ENCODE results near the gene CEP95. TPM values are rescaled to one million over a fixed set of nuclear protein-coding genes. Genes with fewer than 3 reads are reported as not detected.

CEP95 gene
- total and polyA plus RNA-seq, 2 of the 13 experiments (the other 11 are each of a cell fraction or from before 2014, with no cell fraction given) = 65.9 to 68.8 TPM

DNA sequence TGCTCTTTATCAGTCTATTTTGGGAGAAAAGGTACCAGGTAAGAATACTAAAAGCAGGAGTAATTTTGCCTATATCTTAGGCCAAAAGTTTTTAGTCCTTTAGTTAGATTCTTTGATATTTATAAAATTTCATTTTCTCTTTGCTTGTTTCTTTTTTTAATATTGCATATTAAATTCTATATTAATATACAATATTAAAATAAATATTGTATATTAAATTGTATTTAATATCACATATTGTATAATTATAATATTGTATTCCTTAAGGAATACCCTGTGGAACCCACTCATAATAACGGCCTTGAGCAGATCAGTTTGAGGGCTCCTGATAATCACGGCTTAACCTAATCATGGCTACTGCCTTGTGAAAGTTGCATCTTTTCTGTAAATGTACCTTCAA is 1.9 kb downstream of the CEP95 start:
- Histone ChIP-seq H3K27me3 (ENCODE audit: control insufficient read depth in 1 of 2, insufficient read depth in 2 of 2, low read length in 2 of 2) (peaks cover 0 to 3% of the 10 kb centered on the region in 2 experiments; a peak in 1 of 5 replicates), H3K9ac (ENCODE audit: insufficient read depth, low read depth, low read length) (peak overlapping the region; percentile 100; the same call in 1 of the 2 replicates), H3K27ac (ENCODE audit: extremely low read length, insufficient read depth, low read length) (no peak overlapping the region), H3K4me2 (ENCODE audit: low read depth, low read length) (peak overlapping the region; percentile 81), H2AFZ (ENCODE audit: low read length) (no peak overlapping the region), H3K4me1 (ENCODE audit: insufficient read depth, low read length) (peaks cover 24% of the 10 kb centered on the region), H3K4me3 (replicated peaks in 1 of 3; ENCODE audit: insufficient read depth in 1 of 3, low read depth in 2 of 3, low read length in 3 of 3) (peak overlapping the region; percentile 94 to 100 (median 99); a peak in 5 of 6 replicates), H4K20me1 (ENCODE audit: insufficient read depth, low read length) (peaks cover 35% of the 10 kb centered on the region), H3K36me3 (replicated peaks in 1 of 2; ENCODE audit: control insufficient read depth in 1 of 2, insufficient read depth in 2 of 2, low read length in 2 of 2) (peaks cover 5 to 52% of the 10 kb centered on the region in 2 experiments), H3K9me3 (ENCODE audit: low read length) (no peaks in the 10 kb centered on the region), H3K79me2 (ENCODE audit: insufficient read depth, low read length) (peaks cover 65% of the 10 kb centered on the region)
- FAIRE-seq (no peak), DNase-seq (ENCODE audit: low spot score) (no peak), ATAC-seq (no peak)
- TF ChIP-seq ZBTB38 (CRISPR knock-in tag; IDR thresholded peaks at IDR 0.05) (no peak), ZNF672 (CRISPR knock-in tag; IDR thresholded peaks at IDR 0.05) (no peak), XRCC5 (optimal IDR thresholded peaks at IDR 0.05; ENCODE audit: low read length) (no peak), KAT2B (IDR thresholded peaks at IDR 0.05; ENCODE audit: borderline replicate concordance, low read depth, low read length) (no peak), ZNF891 (CRISPR knock-in tag; IDR thresholded peaks at IDR 0.05) (no peak), ARNTL (CRISPR knock-in tag; IDR thresholded peaks at IDR 0.05) (no peak), RAD51 (IDR thresholded peaks at IDR 0.05; ENCODE audit: borderline replicate concordance) (no peak), STAT5B (CRISPR knock-in tag; IDR thresholded peaks at IDR 0.05) (no peak), ARID2 (CRISPR knock-in tag; IDR thresholded peaks at IDR 0.05; ENCODE audit: borderline replicate concordance) (no peak), ZNF121 (CRISPR knock-in tag; IDR thresholded peaks at IDR 0.05) (no peak), YY1 (IDR thresholded peaks at IDR 0.05; ENCODE audit: insufficient read depth, insufficient replicate concordance, low read depth, low read length) (no peak), ZFP62 (CRISPR knock-in tag; IDR thresholded peaks at IDR 0.05) (no peak), SMAD1 (CRISPR knock-in tag; IDR thresholded peaks at IDR 0.05; ENCODE audit: borderline replicate concordance, low read depth) (no peak), SIN3A (IDR thresholded peaks at IDR 0.05; ENCODE audit: borderline replicate concordance, low read depth, low read length) (no peak), SALL1 (CRISPR knock-in tag; IDR thresholded peaks at IDR 0.05) (no peak), ZNF761 (CRISPR knock-in tag; conservative IDR thresholded peaks at IDR 0.05) (no peak)
- TF ChIP-seq, protein P1, sequence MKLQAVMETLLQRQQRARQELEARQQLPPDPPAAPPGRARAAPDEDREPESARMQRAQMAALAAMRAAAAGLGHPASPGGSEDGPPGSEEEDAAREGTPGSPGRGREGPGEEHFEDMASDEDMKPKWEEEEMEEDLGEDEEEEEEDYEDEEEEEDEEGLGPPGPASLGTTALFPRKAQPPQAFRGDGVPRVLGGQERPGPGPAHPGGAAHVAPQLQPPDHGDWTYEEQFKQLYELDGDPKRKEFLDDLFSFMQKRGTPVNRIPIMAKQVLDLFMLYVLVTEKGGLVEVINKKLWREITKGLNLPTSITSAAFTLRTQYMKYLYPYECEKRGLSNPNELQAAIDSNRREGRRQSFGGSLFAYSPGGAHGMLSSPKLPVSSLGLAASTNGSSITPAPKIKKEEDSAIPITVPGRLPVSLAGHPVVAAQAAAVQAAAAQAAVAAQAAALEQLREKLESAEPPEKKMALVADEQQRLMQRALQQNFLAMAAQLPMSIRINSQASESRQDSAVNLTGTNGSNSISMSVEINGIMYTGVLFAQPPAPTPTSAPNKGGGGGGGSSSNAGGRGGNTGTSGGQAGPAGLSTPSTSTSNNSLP (IDR thresholded peaks at IDR 0.05; ENCODE audit: low read depth, low read length) = no peak
- TF ChIP-seq, protein P2, sequence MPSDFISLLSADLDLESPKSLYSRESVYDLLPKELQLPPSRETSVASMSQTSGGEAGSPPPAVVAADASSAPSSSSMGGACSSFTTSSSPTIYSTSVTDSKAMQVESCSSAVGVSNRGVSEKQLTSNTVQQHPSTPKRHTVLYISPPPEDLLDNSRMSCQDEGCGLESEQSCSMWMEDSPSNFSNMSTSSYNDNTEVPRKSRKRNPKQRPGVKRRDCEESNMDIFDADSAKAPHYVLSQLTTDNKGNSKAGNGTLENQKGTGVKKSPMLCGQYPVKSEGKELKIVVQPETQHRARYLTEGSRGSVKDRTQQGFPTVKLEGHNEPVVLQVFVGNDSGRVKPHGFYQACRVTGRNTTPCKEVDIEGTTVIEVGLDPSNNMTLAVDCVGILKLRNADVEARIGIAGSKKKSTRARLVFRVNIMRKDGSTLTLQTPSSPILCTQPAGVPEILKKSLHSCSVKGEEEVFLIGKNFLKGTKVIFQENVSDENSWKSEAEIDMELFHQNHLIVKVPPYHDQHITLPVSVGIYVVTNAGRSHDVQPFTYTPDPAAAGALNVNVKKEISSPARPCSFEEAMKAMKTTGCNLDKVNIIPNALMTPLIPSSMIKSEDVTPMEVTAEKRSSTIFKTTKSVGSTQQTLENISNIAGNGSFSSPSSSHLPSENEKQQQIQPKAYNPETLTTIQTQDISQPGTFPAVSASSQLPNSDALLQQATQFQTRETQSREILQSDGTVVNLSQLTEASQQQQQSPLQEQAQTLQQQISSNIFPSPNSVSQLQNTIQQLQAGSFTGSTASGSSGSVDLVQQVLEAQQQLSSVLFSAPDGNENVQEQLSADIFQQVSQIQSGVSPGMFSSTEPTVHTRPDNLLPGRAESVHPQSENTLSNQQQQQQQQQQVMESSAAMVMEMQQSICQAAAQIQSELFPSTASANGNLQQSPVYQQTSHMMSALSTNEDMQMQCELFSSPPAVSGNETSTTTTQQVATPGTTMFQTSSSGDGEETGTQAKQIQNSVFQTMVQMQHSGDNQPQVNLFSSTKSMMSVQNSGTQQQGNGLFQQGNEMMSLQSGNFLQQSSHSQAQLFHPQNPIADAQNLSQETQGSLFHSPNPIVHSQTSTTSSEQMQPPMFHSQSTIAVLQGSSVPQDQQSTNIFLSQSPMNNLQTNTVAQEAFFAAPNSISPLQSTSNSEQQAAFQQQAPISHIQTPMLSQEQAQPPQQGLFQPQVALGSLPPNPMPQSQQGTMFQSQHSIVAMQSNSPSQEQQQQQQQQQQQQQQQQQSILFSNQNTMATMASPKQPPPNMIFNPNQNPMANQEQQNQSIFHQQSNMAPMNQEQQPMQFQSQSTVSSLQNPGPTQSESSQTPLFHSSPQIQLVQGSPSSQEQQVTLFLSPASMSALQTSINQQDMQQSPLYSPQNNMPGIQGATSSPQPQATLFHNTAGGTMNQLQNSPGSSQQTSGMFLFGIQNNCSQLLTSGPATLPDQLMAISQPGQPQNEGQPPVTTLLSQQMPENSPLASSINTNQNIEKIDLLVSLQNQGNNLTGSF (CRISPR knock-in tag; IDR thresholded peaks at IDR 0.05) = no peak
- CTCF ChIA-PET (ENCODE audit: low intra/inter-chr PET ratio, low total read pairs) = no interaction called here
- POLR2A ChIA-PET = no interaction called here
- in situ Hi-C loops (cut with HindIII; ENCODE audit: extremely low pct_ligation_motif_present, low pct_unique_long_range_greater_than_20kb) = loop anchor here (10.0 kb wide), 1 partner anchor 664 kb away; the partner anchor contains the start of gene SMARCD2
- whole genome bisulfite sequencing (ENCODE audit: low lambda C conversion rate) = 96% methylated on average over 2 of the region's 2 CpGs
- intact Hi-C loops (cut with micrococcal nuclease; ENCODE audit: unreplicated experiment) = loop anchor here (2.0 to 5.0 kb wide), 2 partner anchors 140 to 154 kb away; partner anchors contain the start of gene SMURF2
- BruUV-seq (replicated peaks) = no TSS peak

Measured in HepG2 (cell line).